WI38 (cell line): ENCODE measurements around the gene ZFYVE26.
"Not testable (repeated sequence)": the region's sequence is repeated elsewhere in the genome, so short reads cannot be mapped to it uniquely, and the experiment has no call there.

Experiments used
- H3K4me3 ChIP-seq: 2 replicates; pipeline ENCODE4 v1.5.1; 2011; ENCODE audit warnings: low read depth, mild to moderate bottlenecking, control low read depth, low read length
- CTCF ChIP-seq: IDR thresholded peaks from 2 replicates; pipeline ENCODE4 v1.5.1; 2012; ENCODE audit warnings: low read depth, mild to moderate bottlenecking, control low read depth, low read length

The ZFYVE26 gene

GRCh38 chr14:67722293-67722692 lies 94.1 kb downstream of the ZFYVE26 start:
- H3K4me3 ChIP-seq, result no peak overlapping the region
- no peak for TF ChIP-seq CTCF

- no peak overlapping the region for H3K4me3 ChIP-seq
- no peak for TF ChIP-seq CTCF
These were observed 94.5 kb downstream of the ZFYVE26 start for GRCh38 chr14:67721875-67722274.

GRCh38 chr14:67719866-67720265 lies 96.5 kb downstream of the ZFYVE26 start:
- TF ChIP-seq CTCF, result no peak
- H3K4me3 ChIP-seq, result no peak overlapping the region

GRCh38 chr14:67719385-67719784 lies 97.0 kb downstream of the ZFYVE26 start:
- not testable (repeated sequence) for H3K4me3 ChIP-seq

- no peak overlapping the region for H3K4me3 ChIP-seq
- no peak for TF ChIP-seq CTCF
These were observed 98.1 kb downstream of the ZFYVE26 start for GRCh38 chr14:67718265-67718664.

- no peak for TF ChIP-seq CTCF
These were observed 99.3 kb downstream of the ZFYVE26 start for GRCh38 chr14:67717048-67717447.

GRCh38 chr14:67710209-67710608 lies 106.2 kb downstream of the ZFYVE26 start:
- TF ChIP-seq CTCF, result no peak
- H3K4me3 ChIP-seq, result no peak overlapping the region

More at GRCh38 chr14:67717048-67717447, 99.3 kb downstream of the ZFYVE26 start:
- H3K4me3 ChIP-seq, result no peak overlapping the region

- not testable (repeated sequence) for H3K4me3 ChIP-seq
These were observed 106.6 kb downstream of the ZFYVE26 start for GRCh38 chr14:67709796-67710195.

GRCh38 chr14:67709346-67709745 lies 107.0 kb downstream of the ZFYVE26 start:
- not testable (repeated sequence) for H3K4me3 ChIP-seq
